Measurements from ENCODE around the gene SKOR1.

Gene SKOR1

DNA sequence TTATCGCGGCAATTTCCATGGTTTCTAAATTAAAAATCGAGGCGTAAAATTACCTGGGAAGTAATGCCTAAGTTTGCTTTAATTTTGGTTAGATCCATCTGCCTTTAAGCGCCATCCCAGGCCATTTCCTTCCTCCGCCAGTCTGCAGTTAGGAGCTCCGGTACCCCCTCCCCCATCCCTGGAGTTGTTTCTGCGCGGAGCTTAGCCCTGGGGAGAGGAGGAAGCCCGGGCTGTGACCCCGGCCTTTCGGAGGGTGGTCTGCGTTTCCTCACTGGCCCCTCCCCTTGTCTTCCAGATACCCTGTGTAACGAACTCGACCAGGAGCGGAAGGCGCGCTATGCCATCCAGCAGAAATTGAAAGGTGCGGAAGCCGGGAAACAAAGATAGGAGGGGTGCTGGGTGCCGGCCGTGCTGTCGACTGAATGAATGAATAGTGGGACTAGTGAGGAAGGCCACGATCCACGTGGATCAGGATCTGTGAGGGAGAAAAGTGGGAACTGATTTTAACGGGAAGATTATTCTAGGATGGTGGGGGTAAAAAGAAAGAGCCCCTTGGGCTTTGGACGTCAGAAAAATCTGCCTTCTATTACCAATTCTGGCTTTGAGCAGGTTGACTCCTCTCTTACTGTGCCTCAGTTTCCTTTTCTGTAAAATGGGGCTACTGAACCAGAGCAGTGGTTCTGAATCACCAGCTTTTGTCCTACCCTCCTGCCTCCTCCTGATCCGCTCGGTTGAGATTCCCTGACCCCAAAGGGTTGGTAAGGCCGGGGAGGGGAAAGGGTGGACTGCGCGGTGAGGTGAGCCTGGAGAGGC, 7.8 kb downstream of the SKOR1 start:
- DNase-seq (ENCODE audit: low read depth in 2 of 3, low spot score in 1 of 3) = no peak

DNA sequence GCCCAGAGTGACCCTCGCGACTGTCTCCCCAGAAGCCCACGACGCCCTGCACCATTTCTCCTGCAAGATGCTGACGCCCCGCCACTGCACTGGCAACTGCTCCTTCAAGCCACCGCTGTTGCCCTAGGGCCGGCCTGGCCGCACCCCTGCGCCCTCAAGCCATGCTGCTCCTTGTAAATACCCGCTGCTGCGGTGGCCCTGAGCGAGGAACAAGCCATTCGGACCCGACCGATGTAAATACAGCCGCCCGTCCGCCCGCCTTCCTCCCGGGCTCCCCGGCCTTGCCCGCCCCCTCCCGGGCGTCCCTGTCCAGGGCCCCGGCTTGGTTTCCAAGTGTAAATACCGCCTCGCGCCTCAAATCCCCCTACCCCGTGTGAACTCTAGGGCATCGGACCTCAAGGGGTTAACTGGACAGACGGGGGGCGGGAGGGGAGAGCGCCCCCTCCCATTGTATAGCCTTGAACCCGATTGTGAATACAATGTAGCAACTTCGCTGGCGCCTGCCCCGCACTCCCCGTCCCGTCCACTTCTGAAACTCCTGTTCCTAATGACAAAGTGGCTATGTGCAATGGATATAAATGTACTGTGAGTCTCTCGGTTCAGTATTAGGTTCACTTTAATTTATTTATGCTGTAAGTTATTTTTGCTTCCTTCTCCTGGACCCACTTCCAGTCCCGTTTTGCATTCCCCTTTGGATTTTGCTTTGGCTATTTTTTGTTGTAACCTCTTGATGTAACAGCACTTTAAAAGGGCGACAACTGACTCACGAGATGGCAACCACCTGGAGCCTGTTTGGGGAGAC, 8.6 kb downstream of the SKOR1 start:
- DNase-seq (ENCODE audit: low read depth in 2 of 3, low spot score in 1 of 3) = no peak

DNA sequence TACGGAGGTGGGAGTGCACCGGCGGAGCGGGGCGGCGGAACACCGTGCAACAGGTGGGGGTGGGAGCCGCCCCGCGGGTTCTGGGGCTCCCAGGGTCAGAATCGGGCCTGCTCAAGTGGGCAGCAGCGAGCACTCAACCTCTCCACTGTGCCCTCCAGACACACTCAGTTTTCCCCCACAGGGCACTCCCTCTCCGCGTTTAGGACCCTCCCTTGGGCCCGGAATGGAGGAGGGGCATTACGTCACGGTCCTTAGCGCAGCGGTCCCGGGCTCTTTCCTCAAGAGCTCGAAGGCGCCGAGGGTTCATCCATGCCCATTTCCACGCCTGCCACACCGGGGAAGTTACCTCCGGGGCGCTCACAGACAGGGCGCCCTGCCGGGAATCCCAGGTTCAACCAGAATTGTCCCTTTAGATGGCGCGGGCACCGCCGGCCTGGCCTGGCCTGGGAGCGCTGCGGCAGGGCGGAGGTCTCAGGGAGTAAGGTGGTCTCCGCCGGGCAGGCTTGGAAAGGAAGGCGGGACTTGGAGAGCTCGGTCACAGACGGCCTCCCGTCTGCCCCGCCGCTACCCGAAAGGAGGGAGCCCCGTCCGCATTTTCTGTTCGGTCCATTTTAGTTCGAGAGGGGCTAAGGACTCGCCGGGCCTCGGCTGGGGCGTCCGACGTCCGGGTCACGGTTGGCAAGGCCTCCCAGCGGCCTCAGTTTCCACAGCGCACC, 9.4 kb downstream of the SKOR1 start:
- no peak for DNase-seq (ENCODE audit: low read depth in 2 of 3, low spot score in 1 of 3)

DNA sequence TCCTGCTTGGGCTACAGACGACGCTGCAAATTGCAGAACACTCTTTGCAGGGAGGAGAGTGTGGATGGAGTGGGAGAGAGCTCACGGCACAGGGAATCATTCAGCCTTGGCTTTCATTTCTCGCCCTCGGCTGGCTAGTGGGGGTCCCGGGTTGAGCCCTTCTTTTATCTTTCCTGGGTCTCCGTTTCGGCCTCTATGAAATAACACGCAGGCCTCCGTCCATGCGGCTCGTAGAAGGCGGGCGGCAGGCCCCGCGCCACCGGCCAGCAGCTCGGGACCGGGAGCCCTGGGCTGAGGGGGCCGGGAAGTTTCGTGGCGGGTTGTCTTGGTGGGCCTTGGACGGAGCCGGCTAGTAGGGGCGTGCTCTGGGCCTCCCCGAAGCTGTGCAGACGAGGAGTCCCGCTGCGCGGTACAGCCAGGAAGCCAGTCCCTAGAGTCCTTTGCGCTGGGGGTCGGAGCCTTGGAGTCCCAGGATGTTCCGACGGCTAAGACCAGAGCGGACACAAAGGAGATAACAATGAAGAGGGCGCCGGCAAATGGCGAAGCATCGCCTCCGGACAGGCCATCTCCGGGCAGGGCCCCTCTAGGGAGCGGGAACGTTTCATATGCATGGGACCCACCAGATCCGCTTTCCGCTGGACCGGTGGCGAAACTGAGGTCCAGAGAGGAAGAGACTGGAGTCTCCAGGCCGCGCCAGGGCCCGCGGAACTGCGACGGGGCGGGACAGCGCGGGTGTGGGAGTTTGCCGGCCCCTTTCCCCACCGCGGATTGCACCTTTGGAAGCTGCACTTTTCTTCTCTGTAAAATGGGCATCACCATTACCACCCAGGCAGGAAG, 10.2 kb downstream of the SKOR1 start:
- DNase-seq (ENCODE audit: low read depth in 2 of 3, low spot score in 1 of 3) = no peak

DNA sequence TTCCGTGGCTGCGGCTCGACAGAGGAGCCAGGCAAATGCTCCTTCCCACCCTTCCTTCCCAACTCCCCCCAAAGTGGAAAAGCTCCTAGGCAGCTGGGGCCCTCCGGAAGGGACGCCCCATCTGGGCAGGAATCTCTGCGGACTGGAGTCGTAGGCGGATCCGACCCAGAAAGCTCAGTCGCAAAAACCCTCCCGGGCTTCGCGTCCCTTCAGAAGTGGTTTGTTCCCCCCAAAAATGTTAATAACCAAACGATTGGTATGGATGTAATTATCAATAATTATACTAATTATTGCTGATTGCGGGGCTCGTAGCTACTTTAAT, 10.8 kb downstream of the SKOR1 start:
- DNase-seq (ENCODE audit: low read depth in 2 of 3, low spot score in 1 of 3) = no peak

DNA sequence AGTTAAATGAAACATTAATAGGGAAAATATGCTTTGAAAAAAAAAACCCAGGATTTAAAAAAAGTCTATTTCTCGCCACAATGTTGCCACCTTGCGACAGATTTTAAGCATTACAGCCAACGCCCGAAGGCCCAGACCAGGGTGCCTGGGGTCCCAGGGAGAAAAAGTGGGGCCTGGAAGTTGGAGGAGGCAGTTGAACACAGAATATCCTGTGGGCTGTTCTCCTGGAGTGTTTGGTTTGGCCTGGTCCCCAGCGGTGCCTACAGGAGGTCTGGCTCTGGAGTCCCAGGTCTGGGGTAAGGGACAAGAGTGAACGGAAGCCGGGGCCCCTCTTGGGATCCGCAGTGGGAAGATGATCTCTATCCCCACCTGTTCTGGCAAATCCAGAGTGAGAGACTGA, 11.2 kb downstream of the SKOR1 start:
- DNase-seq (ENCODE audit: low read depth in 2 of 3, low spot score in 1 of 3) = peak in 1 of 3 donors; percentile 54

DNA sequence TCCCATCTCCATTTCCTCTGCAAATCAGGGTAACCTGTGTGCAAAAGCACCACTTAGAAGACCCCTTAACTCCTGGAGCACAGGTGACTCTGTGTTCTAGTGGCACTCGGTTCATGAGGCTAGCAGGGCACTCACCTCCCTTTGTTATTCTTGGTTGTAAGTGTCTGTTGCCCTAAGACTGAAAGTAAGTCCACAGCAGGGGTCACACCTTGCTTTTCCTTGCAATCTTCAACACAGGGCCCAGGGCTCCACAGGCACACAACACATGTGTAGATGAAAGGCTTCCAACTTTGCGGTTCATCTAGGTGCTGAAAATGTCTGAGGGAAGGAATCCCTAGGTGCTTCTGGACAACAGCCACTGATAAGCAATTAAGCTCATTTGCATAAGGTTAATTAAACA, 11.6 kb downstream of the SKOR1 start:
- no peak for DNase-seq (ENCODE audit: low read depth in 2 of 3, low spot score in 1 of 3)

DNA sequence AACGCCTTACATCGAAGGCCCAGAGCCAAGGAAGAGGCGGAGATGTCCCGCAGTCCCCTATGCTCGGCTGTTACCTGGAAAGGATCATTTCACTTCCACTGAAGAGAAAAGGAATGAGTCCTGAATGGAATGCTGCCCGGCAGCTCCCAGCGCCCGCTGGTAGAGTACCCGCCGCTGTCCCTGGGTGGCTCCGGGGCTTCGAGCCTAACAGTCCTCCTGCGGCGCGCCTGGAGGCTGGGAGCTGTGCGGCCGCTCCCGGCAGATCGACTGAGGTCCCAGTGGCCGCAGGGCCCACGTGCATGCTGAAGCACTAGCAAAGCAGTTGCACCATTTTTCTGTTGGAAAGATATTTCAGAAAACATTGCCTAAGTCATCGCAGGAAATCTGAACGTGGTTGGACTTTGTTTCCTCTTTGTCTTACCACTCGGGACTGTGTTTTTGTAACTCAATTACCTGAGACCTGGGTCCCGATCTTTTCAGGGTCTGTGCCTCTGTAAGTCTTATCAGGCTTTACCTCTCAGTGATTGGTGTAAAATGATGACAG, 13.6 kb downstream of the SKOR1 start:
- no peak for DNase-seq (ENCODE audit: low read depth in 2 of 3, low spot score in 1 of 3)

DNA sequence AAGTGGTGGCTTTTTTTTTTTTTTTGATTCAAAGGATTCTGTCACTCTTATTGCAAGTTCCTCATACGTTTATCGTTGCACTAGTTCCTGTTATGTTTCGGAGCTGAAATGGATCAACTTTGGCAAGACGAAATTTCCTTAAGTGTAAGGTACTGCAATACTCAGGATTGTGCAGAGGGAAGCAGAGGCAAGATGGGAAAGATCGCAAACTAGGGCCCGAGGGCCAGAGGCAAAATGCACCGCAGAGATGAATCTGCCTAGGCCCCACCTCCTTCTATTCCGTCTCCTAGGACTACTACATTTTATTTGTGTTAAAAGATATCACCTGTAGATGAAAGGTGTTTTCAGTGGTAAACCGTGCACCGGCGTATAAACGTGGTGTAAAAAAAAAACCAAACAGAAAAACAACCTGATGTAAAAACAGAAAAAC, 14.2 kb downstream of the SKOR1 start:
- no peak for DNase-seq (ENCODE audit: low read depth in 2 of 3, low spot score in 1 of 3)

DNA sequence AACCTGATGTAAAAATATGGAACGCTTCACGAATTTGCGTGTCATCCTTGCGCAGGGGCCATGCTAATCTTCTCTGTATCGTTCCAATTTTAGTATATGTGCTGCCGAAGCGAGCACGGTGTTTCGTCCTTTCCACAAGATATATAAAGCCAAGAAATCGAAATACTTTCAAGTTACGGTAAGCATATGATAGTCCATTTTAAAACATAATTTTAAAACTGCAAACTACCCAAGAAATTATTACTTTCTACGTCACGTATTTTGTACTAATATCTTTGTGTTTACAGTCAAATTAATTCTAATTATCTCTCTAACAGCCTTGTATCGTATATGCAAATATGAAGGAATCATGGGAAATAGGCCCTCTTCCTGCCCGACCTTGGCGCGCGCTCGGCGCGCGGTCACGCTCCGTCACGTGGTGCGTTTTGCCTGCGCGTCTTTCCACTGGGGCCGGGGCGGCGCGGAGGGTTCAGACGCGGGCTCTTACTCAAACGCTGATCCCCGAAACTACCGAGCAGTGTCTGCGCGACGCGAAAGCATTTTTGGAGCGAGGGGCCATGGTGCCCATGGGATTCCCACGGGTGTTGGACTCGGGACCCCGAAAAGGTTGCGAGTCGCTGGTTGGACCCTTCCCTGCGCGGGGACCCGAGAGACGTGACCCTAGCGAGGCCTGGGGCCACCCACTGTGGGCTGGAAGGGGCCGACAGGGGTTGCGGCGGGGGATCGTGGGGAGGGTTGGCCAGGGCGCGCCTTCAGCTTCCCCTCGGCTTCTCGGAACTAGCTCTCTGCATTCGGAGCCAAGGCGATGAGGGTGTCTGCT, 14.8 kb downstream of the SKOR1 start, which contains the start of gene RNU6-1:
Gene RNU6-1 (minus strand): TSS at position 117 of the 820 bp plus-strand sequence.
- peak; percentile 91 to 92 (median 91) for DNase-seq (ENCODE audit: low read depth in 2 of 3, low spot score in 1 of 3)

DNA sequence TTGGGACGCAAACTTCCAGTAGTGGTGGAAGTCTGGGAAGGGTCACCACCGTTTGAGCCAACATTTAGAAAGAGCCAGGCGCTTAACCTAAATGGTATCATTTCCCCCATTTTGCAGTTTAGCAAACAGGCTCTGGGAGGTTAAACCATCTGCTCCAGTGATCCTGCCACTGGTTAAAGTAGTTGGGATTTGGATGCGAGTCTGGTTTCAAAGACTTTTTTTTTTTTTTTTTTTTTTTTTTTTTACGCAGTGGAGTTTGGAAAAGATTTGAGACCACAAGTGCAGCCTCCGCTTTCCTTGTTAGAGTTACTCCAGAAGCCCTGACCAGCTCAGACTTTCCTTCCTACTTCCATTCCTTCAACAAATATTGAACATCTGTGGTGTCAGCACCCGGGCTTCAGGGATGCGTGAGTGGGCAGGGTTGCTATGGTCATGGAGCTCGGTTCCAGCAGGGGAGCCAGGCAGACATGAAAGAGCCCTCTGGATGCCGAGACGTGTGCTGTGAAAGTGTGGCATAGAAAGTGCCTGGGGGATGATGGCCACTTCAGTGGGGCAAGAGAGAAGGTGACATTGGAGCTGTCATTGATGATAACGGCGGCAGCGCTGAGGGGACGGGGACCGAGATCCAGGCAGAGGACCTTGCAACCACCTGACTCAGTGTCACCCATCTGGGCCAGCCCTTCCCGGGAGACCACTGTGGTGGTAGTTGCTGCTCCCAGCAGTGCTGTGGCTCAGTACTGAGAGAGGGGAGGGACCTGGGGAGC, 15.6 kb downstream of the SKOR1 start:
- DNase-seq (ENCODE audit: low read depth in 2 of 3, low spot score in 1 of 3) = no peak

DNA sequence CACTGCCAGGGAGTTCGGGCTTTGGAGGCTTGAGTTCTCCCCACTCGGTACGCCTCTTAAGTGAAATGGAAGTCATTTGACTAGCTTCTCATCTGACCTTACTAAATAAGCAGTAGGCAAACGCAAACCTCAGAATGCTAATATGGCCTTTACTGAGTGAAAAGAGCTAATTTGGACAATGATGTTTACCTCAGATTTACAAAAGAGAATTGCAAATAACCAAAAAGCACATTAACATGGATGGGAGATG, 16.1 kb downstream of the SKOR1 start:
- DNase-seq (ENCODE audit: low read depth in 2 of 3, low spot score in 1 of 3) = no peak

DNA sequence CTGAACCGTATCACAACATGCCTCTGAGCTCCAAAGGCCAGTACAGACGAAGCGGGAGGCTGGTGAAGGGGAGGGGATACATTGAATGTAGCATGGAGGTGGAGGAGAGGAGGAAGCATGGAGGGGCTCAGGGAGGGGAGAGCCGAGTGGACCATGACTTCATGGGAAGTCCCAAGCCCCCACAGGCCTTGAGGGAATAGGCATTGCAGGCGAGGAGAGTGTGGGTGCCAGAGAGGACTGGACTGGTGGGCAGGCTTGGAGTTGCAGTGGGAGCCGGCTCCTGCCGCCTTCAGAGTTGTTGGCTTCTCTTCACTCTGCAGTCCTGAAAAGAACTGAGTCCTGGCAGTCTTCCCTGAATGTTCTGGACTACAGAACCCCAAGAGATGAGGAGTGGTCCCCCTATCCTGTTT, 17.8 kb downstream of the SKOR1 start:
- DNase-seq (ENCODE audit: low read depth in 2 of 3, low spot score in 1 of 3) = no peak

DNA sequence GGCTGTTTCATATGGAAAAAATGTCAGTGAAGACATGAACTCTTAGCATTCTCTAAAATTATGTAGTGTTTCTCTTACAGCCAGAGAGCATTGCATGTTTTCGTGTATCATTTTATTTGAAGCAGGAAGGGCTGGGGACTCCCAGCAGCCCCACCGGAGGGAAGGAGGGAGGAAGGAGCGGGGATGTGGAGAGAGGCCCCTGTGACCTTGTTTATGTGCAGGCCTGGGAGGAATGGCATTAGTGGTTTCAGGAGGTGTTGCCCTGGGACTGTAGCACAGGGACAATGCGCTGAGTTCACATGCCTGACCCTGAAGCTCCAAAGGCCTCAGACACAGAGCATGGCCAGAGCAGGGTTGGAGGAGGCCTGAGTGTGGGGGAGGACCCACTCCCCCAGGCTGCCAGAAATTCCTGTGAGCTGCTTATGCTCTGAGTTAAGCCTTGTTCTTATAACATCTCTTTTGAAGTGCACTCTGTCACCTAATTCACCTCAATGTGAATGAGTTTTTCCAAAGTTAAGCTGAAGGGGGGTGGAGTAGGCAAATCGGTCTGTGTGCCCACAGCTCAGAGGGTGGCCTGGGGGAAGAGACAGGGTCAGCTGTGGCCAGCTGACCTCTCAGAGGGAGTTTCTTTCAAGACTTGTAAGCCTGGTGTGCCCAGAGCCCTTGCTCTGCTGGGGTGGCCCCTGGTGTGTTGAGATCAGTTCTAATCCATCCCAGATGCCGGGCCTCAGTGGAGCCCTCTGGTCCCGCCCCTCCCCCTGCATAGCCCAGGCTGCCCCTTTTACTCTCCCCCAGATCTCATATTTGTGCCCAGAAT, 18.5 kb downstream of the SKOR1 start:
- no peak for DNase-seq (ENCODE audit: low read depth in 2 of 3, low spot score in 1 of 3)

DNA sequence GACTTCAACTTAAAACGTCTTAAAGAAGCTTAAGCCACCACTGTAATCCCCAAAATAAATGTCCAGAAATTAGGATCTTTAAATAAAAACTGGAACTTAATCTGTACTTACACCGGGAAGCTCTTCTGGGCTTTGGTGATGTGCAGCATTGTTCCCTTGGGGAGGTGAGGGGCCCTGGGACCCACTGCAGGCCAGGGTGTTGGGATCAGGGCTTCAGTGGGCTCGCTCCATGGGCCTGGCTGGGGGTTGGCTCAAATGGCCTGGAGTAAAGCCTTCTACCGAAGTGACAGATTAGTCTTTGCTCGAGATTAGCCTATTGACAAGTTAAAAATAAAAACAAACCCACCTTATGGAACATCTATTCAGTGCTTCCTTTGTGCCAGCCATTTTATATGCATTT, 20.7 kb downstream of the SKOR1 start:
- DNase-seq (ENCODE audit: low read depth in 2 of 3, low spot score in 1 of 3) = no peak

DNA sequence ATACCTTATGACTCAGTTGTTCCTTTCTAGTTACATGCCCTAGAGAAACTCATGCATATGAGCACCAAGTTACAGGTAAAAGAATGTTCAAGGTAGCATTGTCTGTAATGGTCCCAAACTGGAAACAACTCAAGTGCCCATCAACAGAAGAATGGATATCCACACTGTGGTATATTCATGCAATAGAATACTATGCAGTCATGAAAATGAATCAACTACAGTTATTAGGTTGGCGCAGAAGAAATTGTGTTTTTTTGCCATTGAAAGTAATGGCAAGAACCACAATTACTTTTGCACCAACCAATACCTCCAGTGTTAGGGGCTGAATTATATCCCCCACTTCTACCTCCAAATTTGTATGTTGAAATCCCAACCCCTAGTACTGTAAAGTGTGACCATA, 24.2 kb downstream of the SKOR1 start:
- DNase-seq (ENCODE audit: low read depth in 2 of 3, low spot score in 1 of 3) = no peak

DNA sequence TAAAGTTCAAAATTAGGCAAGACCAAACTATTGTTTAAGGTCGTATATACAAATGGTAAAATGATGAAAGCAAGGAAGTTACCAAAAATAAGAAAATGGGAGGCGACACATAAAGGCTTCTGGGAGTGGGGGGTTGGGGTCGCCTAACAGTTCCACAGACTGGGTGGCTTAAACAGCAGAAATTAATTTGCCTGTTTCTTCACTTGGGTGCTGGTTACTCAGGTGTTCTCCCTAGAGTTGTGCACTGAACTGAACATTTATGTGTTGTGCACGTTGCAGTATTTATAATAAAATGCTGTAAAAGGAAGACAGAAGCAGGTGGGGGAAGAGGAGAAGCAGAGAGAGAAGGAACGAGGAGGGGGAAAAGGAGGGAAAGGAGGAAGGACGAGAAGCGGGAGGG, 25.0 kb downstream of the SKOR1 start:
- no peak for DNase-seq (ENCODE audit: low read depth in 2 of 3, low spot score in 1 of 3)

DNA sequence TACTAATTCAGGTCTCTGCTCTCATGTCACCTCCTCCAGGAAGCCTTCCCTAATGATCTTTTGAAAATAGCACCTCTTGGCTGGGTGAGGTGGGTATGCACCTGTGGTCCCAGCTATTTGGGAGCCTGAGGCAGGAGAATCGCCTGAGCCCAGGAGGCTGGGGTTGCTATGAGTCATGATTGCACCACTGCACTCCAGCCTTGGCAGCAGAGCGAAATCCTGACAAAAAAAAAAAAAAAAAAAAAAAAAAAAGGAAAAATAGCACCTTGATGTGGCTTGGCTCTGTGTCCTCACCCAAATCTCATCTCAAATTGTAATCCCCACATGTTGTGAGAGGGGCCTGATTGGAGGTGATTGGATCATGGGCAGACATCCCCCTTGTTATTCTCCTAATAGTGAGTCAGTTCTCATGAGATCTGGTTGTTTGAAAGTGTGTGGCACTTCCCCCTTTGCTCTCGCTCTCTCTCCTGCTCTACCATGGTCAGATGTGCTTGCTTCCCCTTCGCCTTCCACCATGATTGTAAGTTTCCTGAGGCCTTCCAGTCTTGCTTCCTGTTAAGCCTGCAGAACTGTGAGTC, 25.8 kb downstream of the SKOR1 start:
- no peak for DNase-seq (ENCODE audit: low read depth in 2 of 3, low spot score in 1 of 3)
